Fibroblast of pulmonary artery (primary cell): ENCODE data around the gene TMPRSS2.

Experiments
- DNase-seq: peaks from one replicate; pipeline ENCODE4 v3.0.0-alpha.2; 2010; ENCODE audit warnings: low read depth
- H3K4me3 ChIP-seq: replicated peaks from 2 replicates; pipeline ENCODE4 v1.5.1; 2011; ENCODE audit warnings: low read depth, mild to moderate bottlenecking, control low read depth, low read length, moderate library complexity
- CTCF ChIP-seq: IDR thresholded peaks from 2 replicates; pipeline ENCODE4 v1.5.1; 2011; ENCODE audit warnings: mild to moderate bottlenecking, control low read depth, low read length, inconsistent platforms; ENCODE audit errors: missing control alignments

The TMPRSS2 gene

GRCh38 chr21:41478319-41479177 is 29.4 kb downstream of the TMPRSS2 start:
- DNase-seq: no peak
- no peak overlapping the region for H3K4me3 ChIP-seq
- TF ChIP-seq CTCF: no peak

GRCh38 chr21:41477641-41478318 is 30.2 kb downstream of the TMPRSS2 start:
- no peak overlapping the region for H3K4me3 ChIP-seq
- no peak for DNase-seq
- no peak for TF ChIP-seq CTCF

GRCh38 chr21:41475714-41476420 is 32.1 kb downstream of the TMPRSS2 start:
- no peak for TF ChIP-seq CTCF
- no peak for DNase-seq
- H3K4me3 ChIP-seq: no peak overlapping the region

GRCh38 chr21:41472753-41473548 is 35.0 kb downstream of the TMPRSS2 start:
- DNase-seq: no peak
- TF ChIP-seq CTCF: no peak
- no peak overlapping the region for H3K4me3 ChIP-seq

GRCh38 chr21:41470054-41470453 is 37.9 kb downstream of the TMPRSS2 start:
- TF ChIP-seq CTCF: no peak
- no peak overlapping the region for H3K4me3 ChIP-seq
- no peak for DNase-seq

GRCh38 chr21:41466024-41466820 is 41.7 kb downstream of the TMPRSS2 start:
- DNase-seq: no peak
- no peak overlapping the region for H3K4me3 ChIP-seq
- no peak for TF ChIP-seq CTCF
